Posterior vena cava (tissue), 2 donors: ENCODE results near the gene IDH2. TPM values are rescaled to one million over a fixed set of nuclear protein-coding genes. Genes with fewer than 3 reads are reported as not detected.
"Not testable (repeated sequence)": the region's sequence is repeated elsewhere in the genome, so short reads cannot be mapped to it uniquely, and the experiment has no call there.

Experiments
- DNase-seq: peaks from one replicate; pipeline ENCODE4 v3.0.0-alpha.2; 2020; ENCODE audit warnings: low spot score
- intact Hi-C, 2 donors: fragments of 100-400 bp; cut with DNase I; formaldehyde crosslinking; loops; one replicate each; pipeline versions ENCODE4 v1.14.1 to v1.14.2; 2022 to 2023
- total RNA-seq, 2 donors: library from RNA; stranded (reverse); fragmentation: NEBNext Ultra II Directional; extraction: Animal tissue kit (Norgen Biotek cat#: 25700); gene quantifications; one replicate each; pipeline ENCODE4 v1.2.1, GENCODE V29; 2021
- donor health status: DM: yes; HTN: yes; CAD: no.
- donor health status: DM: yes; HTN: yes; CAD: no.

IDH2 gene
- total RNA-seq, 2 donors from 2014 or later: 68.7 to 103 TPM

- intact Hi-C loops: loop anchor here in 1 of 2 donors (5.0 to 10.0 kb wide), 3 partner anchors 71 to 328 kb away; partner anchors contain the start of genes ARPIN and ZNF710
- DNase-seq: no peak
Observed at GRCh38 chr15:90072978-90073640, 29.2 kb downstream of the IDH2 start.

GRCh38 chr15:90071220-90071807, 31.0 kb downstream of the IDH2 start:
- peak; percentile 93 for DNase-seq
- intact Hi-C loops: loop anchor here in 1 of 2 donors (5.0 to 10.0 kb wide), 3 partner anchors 69 to 327 kb away; partner anchors contain the start of genes ARPIN and ZNF710

GRCh38 chr15:90070623-90071022, 31.6 kb downstream of the IDH2 start:
- DNase-seq: not testable (repeated sequence)
- intact Hi-C loops: loop anchor here in 1 of 2 donors (5.0 to 10.0 kb wide), 3 partner anchors 68 to 326 kb away; partner anchors contain the start of genes ARPIN and ZNF710

GRCh38 chr15:90067953-90068606, 34.2 kb downstream of the IDH2 start:
- intact Hi-C loops: loop anchor here (5.0 to 10.0 kb wide), 2 partner anchors 63 to 166 kb away; partner anchors contain the start of gene ZNF710 (in 1 of the 2)
- DNase-seq: peak; percentile 83

GRCh38 chr15:90067181-90067952, 34.9 kb downstream of the IDH2 start:
- peak; percentile 75 for DNase-seq
- intact Hi-C loops: loop anchor here (5.0 to 10.0 kb wide), 2 partner anchors 63 to 165 kb away; partner anchors contain the start of gene ZNF710 (in 1 of the 2)

- no peak for DNase-seq
- intact Hi-C loops: loop anchor here (5.0 to 10.0 kb wide), 2 partner anchors 61 to 163 kb away; partner anchors contain the start of gene ZNF710 (in 1 of the 2)
Observed at GRCh38 chr15:90065682-90066049, 36.6 kb downstream of the IDH2 start.

GRCh38 chr15:90064911-90065681, 37.2 kb downstream of the IDH2 start:
- intact Hi-C loops: loop anchor here (5.0 to 10.0 kb wide), 2 partner anchors 60 to 163 kb away; partner anchors contain the start of gene ZNF710 (in 1 of the 2)
- DNase-seq: peak; percentile 91

GRCh38 chr15:90063770-90064247, 38.5 kb downstream of the IDH2 start:
- peak; percentile 82 for DNase-seq
- intact Hi-C loops: loop anchor here in 1 of 2 donors (10.0 kb wide), 1 partner anchor 59 kb away; the partner anchor contains the start of gene ZNF710

GRCh38 chr15:90062973-90063769, 39.1 kb downstream of the IDH2 start:
- intact Hi-C loops: loop anchor here in 1 of 2 donors (10.0 kb wide), 1 partner anchor 58 kb away; the partner anchor contains the start of gene ZNF710
- no peak for DNase-seq

GRCh38 chr15:90062462-90062932, 39.8 kb downstream of the IDH2 start:
- no peak for DNase-seq
- intact Hi-C loops: loop anchor here in 1 of 2 donors (10.0 kb wide), 1 partner anchor 58 kb away; the partner anchor contains the start of gene ZNF710

- intact Hi-C loops: loop anchor here in 1 of 2 donors (10.0 kb wide), 1 partner anchor 57 kb away; the partner anchor contains the start of gene ZNF710
Observed at GRCh38 chr15:90062023-90062442, 40.2 kb downstream of the IDH2 start.

GRCh38 chr15:90060797-90061196, 41.5 kb downstream of the IDH2 start:
- intact Hi-C loops: loop anchor here in 1 of 2 donors (10.0 kb wide), 1 partner anchor 56 kb away; the partner anchor contains the start of gene ZNF710
- no peak for DNase-seq

More at GRCh38 chr15:90062023-90062442, 40.2 kb downstream of the IDH2 start:
- DNase-seq: no peak

- intact Hi-C loops: no loop called here
- DNase-seq: peak; percentile 95
Observed at GRCh38 chr15:90059208-90059985, 42.9 kb downstream of the IDH2 start.

- intact Hi-C loops: no loop called here
- no peak for DNase-seq
Observed at GRCh38 chr15:90058775-90059174, 43.5 kb downstream of the IDH2 start.

- no peak for DNase-seq
- intact Hi-C loops: no loop called here
Observed at GRCh38 chr15:90058308-90058707, 44.0 kb downstream of the IDH2 start.

GRCh38 chr15:90056529-90056928, 45.7 kb downstream of the IDH2 start:
- no peak for DNase-seq
- intact Hi-C loops: no loop called here
